ENCODE results near the gene HYAL3. TPM values are rescaled to one million over a fixed set of nuclear protein-coding genes. Genes with fewer than 3 reads are reported as not detected.

Gene HYAL3
- total and polyA plus RNA-seq, 10 of the 15 experiments (the other 5 are each of a cell fraction or from before 2014, with no cell fraction given) = 0.37 to 4.2 (median 2.8) TPM

DNA sequence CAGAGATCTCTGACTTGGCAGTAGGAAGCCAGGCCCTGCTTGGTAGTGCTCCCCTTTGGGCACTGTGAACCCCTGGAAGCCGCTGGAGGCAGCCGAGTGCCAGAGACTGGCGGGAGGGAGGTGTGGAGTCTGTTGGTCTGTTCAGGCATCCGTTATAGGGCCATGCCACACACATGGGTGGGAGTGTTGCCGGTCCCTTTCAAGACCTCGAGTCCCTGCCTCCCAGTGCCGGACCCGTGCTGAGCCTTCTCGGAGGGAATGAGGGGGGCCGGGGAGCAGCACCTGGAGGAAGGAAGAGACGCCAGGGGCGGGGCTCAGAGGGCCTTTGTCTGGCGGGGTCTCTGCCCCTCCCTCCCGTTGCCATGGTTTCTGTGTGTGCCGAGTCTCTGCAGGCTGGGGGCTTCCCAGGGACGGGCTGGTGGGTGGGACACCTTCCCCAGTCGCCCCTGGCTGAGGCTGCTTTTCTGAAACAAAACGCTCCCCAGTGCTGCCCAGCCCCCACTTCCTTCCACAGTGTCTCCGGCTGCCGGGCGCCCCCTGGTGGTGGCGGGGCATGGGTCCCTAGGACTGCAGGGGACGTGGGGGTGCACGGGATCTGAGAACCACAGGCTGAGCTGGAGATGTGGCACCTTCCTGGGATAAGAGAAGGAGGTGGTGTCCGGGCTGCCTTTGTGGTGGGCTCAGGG lies 53.2 kb downstream of the HYAL3 start (continued):
- TF ChIP-seq PAX8 (IDR thresholded peaks at IDR 0.05) (no peak), GABPA (IDR thresholded peaks at IDR 0.05; ENCODE audit: low read depth) (peak; percentile 28; the same call in 1 of the 2 replicates), HDGF (IDR thresholded peaks at IDR 0.05) (no peak), SUZ12 (IDR thresholded peaks at IDR 0.05; ENCODE audit: unreplicated experiment) (no peak), CREB1 (IDR thresholded peaks at IDR 0.05; ENCODE audit: low read depth) (peak; percentile 68; the same call in 1 of the 2 replicates), EZH2 (IDR thresholded peaks at IDR 0.05; ENCODE audit: borderline replicate concordance, control insufficient read depth, low read depth, low read length) (no peak), ZNF384 (IDR thresholded peaks at IDR 0.05; ENCODE audit: borderline replicate concordance, low read depth, low read length) (no peak), SMC3 (IDR thresholded peaks at IDR 0.05; ENCODE audit: borderline replicate concordance, low read length) (peak; percentile 95), ZNF24 (IDR thresholded peaks at IDR 0.05) (no peak), SMAD5 (IDR thresholded peaks at IDR 0.05; ENCODE audit: low read depth) (no peak), JUND (IDR thresholded peaks at IDR 0.05; ENCODE audit: low read depth, low read length) (no peak), BRCA1 (IDR thresholded peaks at IDR 0.05; ENCODE audit: low read depth, low read length) (no peak), PAX5 (IDR thresholded peaks at IDR 0.05; ENCODE audit: borderline replicate concordance, low read depth, low read length) (no peak; the same call in 1 of the 2 replicates), LARP7 (IDR thresholded peaks at IDR 0.05) (no peak; the same call in 1 of the 2 replicates), KAT2A (conservative IDR thresholded peaks at IDR 0.05; ENCODE audit: control insufficient read depth, low read depth, low read length) (no peak), KDM1A (IDR thresholded peaks at IDR 0.05; ENCODE audit: borderline replicate concordance) (no peak)
- TF ChIP-seq, protein P1, sequence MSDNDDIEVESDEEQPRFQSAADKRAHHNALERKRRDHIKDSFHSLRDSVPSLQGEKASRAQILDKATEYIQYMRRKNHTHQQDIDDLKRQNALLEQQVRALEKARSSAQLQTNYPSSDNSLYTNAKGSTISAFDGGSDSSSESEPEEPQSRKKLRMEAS (IDR thresholded peaks at IDR 0.05; ENCODE audit: low read depth, low read length) = no peak; the same call in 1 of the 2 replicates
- TF ChIP-seq, protein P2, sequence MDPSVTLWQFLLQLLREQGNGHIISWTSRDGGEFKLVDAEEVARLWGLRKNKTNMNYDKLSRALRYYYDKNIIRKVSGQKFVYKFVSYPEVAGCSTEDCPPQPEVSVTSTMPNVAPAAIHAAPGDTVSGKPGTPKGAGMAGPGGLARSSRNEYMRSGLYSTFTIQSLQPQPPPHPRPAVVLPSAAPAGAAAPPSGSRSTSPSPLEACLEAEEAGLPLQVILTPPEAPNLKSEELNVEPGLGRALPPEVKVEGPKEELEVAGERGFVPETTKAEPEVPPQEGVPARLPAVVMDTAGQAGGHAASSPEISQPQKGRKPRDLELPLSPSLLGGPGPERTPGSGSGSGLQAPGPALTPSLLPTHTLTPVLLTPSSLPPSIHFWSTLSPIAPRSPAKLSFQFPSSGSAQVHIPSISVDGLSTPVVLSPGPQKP (IDR thresholded peaks at IDR 0.05; ENCODE audit: low read depth, low read length) = no peak
- TF ChIP-seq, protein P3, sequence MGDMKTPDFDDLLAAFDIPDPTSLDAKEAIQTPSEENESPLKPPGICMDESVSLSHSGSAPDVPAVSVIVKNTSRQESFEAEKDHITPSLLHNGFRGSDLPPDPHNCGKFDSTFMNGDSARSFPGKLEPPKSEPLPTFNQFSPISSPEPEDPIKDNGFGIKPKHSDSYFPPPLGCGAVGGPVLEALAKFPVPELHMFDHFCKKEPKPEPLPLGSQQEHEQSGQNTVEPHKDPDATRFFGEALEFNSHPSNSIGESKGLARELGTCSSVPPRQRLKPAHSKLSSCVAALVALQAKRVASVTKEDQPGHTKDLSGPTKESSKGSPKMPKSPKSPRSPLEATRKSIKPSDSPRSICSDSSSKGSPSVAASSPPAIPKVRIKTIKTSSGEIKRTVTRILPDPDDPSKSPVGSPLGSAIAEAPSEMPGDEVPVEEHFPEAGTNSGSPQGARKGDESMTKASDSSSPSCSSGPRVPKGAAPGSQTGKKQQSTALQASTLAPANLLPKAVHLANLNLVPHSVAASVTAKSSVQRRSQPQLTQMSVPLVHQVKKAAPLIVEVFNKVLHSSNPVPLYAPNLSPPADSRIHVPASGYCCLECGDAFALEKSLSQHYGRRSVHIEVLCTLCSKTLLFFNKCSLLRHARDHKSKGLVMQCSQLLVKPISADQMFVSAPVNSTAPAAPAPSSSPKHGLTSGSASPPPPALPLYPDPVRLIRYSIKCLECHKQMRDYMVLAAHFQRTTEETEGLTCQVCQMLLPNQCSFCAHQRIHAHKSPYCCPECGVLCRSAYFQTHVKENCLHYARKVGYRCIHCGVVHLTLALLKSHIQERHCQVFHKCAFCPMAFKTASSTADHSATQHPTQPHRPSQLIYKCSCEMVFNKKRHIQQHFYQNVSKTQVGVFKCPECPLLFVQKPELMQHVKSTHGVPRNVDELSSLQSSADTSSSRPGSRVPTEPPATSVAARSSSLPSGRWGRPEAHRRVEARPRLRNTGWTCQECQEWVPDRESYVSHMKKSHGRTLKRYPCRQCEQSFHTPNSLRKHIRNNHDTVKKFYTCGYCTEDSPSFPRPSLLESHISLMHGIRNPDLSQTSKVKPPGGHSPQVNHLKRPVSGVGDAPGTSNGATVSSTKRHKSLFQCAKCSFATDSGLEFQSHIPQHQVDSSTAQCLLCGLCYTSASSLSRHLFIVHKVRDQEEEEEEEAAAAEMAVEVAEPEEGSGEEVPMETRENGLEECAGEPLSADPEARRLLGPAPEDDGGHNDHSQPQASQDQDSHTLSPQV (IDR thresholded peaks at IDR 0.05) = no peak
- TF ChIP-seq, protein P4, sequence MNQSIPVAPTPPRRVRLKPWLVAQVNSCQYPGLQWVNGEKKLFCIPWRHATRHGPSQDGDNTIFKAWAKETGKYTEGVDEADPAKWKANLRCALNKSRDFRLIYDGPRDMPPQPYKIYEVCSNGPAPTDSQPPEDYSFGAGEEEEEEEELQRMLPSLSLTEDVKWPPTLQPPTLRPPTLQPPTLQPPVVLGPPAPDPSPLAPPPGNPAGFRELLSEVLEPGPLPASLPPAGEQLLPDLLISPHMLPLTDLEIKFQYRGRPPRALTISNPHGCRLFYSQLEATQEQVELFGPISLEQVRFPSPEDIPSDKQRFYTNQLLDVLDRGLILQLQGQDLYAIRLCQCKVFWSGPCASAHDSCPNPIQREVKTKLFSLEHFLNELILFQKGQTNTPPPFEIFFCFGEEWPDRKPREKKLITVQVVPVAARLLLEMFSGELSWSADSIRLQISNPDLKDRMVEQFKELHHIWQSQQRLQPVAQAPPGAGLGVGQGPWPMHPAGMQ (IDR thresholded peaks at IDR 0.05; ENCODE audit: borderline replicate concordance) = no peak
- TF ChIP-seq, protein P5, sequence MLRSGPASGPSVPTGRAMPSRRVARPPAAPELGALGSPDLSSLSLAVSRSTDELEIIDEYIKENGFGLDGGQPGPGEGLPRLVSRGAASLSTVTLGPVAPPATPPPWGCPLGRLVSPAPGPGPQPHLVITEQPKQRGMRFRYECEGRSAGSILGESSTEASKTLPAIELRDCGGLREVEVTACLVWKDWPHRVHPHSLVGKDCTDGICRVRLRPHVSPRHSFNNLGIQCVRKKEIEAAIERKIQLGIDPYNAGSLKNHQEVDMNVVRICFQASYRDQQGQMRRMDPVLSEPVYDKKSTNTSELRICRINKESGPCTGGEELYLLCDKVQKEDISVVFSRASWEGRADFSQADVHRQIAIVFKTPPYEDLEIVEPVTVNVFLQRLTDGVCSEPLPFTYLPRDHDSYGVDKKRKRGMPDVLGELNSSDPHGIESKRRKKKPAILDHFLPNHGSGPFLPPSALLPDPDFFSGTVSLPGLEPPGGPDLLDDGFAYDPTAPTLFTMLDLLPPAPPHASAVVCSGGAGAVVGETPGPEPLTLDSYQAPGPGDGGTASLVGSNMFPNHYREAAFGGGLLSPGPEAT (IDR thresholded peaks at IDR 0.05; ENCODE audit: low read depth) = peak; percentile 70; the same call in 1 of the 2 replicates

Measured in GM12878 (cell line).